Subcutaneous abdominal adipose tissue (tissue), 5 donors: ENCODE measurements around the gene CCDC183.
"Not testable (repeated sequence)": the region's sequence is repeated elsewhere in the genome, so short reads cannot be mapped to it uniquely, and the experiment has no call there.

Experiments used
- H3K27ac ChIP-seq: one replicate; pipeline ENCODE4 v1.7.0; 2013; ENCODE audit warnings: low read depth, mild to moderate bottlenecking, inconsistent platforms, low read length, moderate library complexity
- H3K27me3 ChIP-seq, 5 donors: one replicate each; pipeline ENCODE4 v1.7.0; 2013; ENCODE audit warnings: low read length in 5 of 5, inconsistent platforms in 1 of 5; ENCODE audit not compliant: control insufficient read depth in 5 of 5, insufficient read depth in 4 of 5
- H3K36me3 ChIP-seq, 5 donors: one replicate each; pipeline ENCODE4 v1.7.0; 2013; ENCODE audit warnings: low read length in 5 of 5; ENCODE audit not compliant: control insufficient read depth in 5 of 5, insufficient read depth in 5 of 5
- H3K4me1 ChIP-seq, 5 donors: one replicate each; pipeline ENCODE4 v1.7.0; 2013; ENCODE audit warnings: low read length in 5 of 5, mild to moderate bottlenecking in 3 of 5, moderate library complexity in 1 of 5; ENCODE audit not compliant: control insufficient read depth in 5 of 5, insufficient read depth in 5 of 5
- H3K4me3 ChIP-seq, 5 donors: one replicate each; pipeline ENCODE4 v1.7.0; 2013; ENCODE audit warnings: low read length in 5 of 5, low read depth in 1 of 5
- H3K9ac ChIP-seq, 5 donors: one replicate each; pipeline ENCODE4 v1.7.0; 2013; ENCODE audit warnings: low read length in 5 of 5, mild to moderate bottlenecking in 4 of 5, moderate library complexity in 3 of 5
- H3K9me3 ChIP-seq, 5 donors: one replicate each; pipeline ENCODE4 v1.7.0; 2013; ENCODE audit warnings: low read length in 5 of 5; ENCODE audit not compliant: control insufficient read depth in 5 of 5
- donor health status: healthy.
- donor health status: healthy.
- donor health status: healthy.
- donor health status: healthy.
- donor health status: healthy.

The CCDC183 gene

DNA sequence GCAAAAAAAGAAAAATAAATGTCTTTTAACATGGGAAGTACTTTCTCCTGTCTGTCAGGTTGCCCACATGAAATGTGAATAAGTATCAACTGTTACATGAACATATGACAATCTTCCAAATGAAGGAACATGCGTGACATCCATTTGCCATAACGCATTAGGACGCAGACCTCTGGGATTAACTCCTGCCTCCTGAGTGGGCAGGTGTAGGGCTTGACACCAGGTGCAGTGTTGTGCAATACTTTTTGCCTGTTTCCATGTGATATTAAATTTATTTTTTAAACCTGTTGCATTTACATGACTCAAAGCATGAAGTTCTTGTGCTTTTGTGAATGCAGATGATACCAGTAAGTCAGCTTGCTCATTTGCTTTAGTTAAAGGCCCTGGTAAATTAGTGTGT lies 13.7 kb upstream of the CCDC183 start:
- Histone ChIP-seq H3K27ac (no peak overlapping the region), H3K9ac (no peak overlapping the region), H3K4me1 (no peaks in the 10 kb centered on the region), H3K9me3 (no peaks in the 10 kb centered on the region), H3K36me3 (no peaks in the 10 kb centered on the region), H3K4me3 (no peak overlapping the region), H3K27me3 (peaks cover 0 to 7% (median 0%) of the 10 kb centered on the region in 5 donors)

DNA sequence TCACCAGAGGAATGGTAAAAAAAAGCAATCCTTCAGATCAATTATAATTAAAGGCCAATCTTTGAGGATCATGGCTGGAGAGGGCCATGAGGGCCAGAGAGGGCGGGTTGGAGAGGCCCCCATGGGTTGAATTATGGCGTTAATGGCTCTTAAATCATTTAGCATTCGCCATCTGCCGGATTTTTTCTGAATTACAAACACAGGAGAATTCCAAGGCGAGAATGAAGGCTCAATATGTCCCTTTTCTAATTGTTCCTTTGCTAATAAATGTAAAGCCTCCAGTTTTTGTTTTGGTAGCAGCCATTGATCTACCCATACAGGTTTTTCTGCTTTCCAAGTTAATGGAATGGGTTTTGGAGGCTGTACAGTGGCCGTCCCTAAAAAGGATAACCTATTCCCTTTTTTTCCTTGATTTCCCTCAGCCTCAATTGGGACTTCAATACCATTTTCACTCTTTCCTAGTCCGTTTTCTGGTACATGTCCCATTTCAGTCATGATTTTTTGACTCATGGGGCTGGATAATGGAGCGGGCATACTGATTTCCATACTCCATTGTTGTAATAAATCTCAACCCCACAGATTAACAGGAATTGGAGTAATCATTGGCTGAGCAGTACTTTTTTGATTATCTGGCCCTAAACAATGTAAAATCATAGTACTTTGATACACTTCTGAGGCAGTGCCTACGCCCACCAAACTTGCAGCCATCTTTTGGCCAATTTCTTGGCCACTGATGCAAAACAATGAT lies 11.7 kb upstream of the CCDC183 start:
- Histone ChIP-seq H3K9ac (no peak overlapping the region), H3K27me3 (no peaks in the 10 kb centered on the region), H3K9me3 (no peaks in the 10 kb centered on the region), H3K4me1 (peaks cover 0 to 3% (median 0%) of the 10 kb centered on the region in 5 donors), H3K36me3 (no peaks in the 10 kb centered on the region), H3K4me3 (no peak overlapping the region), H3K27ac (no peak overlapping the region)

DNA sequence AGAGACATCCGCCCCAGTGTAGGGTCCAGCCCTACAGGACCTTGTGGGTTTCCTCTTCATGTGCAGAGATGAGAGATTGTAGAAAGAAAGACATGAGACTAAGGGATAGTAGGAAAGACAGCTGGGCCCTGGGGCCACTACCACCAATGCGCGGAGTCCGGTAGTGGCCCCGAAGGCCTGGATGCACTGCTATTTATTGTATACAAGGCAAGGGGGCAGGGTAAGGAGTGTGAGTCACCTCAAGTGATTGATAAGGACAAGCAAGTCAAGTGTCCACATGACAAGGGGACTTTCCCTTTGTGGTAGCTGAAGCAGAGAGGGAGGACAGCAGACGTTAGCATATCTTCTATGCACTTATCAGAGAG lies 11.2 kb upstream of the CCDC183 start:
- no peaks in the 10 kb centered on the region for H3K9me3 ChIP-seq
- H3K27ac ChIP-seq = no peak overlapping the region
- H3K27me3 ChIP-seq = no peaks in the 10 kb centered on the region
- no peak overlapping the region for H3K9ac ChIP-seq
- no peak overlapping the region for H3K4me3 ChIP-seq
- H3K36me3 ChIP-seq = no peaks in the 10 kb centered on the region
- H3K4me1 ChIP-seq = peaks cover 0 to 3% (median 0%) of the 10 kb centered on the region in 5 donors

DNA sequence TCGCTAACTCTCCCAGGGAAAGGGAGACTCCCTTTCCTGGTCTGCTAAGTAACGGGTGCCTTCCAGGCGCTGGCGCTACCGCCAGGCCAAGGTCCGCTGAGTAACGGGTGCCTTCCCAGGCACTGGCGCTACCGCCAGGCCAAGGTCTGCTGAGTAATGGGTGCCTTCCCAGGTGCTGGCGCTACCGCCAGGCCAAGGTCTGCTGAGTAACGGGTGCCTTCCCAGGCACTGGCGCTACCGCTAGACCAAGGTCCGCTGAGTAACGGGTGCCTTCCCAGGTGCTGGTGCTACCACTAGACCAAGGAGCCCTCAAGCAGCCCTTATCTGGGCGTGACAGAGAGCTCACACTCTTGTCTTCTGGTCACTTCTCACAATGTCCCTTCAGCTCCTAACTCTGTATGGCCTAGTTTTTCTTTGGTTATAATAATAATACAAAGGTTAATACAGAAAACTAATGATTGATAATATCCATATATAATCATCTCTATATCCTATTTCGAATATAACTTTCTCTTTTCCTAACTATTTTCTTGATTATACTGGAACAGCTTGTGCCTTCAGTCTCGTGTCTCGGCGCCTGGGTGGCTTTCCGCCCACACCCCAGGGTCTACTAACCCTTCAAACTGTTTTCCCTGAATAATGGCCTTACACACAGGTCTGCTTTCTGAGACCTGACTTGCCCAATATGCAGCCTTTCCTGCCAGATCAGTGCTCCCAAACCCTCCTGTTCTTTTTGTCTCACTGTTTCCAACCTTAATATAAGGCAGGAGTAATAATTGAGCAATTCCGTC lies 10.4 kb upstream of the CCDC183 start:
- H3K9ac ChIP-seq, H3K9me3 ChIP-seq, H3K27ac ChIP-seq, H3K4me1 ChIP-seq, H3K27me3 ChIP-seq, H3K4me3 ChIP-seq, H3K36me3 ChIP-seq: not testable (repeated sequence)

DNA sequence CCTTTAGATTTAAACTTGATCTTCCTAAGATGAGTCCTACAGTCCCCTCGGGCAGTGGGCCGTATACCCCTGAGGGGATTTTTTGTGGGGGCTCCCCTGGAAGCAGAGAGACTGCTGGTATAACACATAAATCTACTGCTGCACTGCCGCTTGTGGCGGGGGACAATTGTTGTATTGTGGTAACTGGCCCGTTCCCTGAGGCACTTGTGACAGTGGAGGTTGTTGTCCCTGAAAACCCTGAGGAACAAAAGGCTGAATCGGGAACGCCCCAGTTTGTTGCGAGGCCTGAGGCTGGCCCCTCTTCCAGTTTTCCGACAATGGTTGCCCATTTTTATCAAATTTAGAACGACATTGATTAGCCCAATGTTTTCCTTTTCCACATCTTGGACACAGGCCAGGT lies 9.7 kb upstream of the CCDC183 start:
- no peak overlapping the region for H3K9ac ChIP-seq
- no peaks in the 10 kb centered on the region for H3K27me3 ChIP-seq
- no peaks in the 10 kb centered on the region for H3K9me3 ChIP-seq
- no peak overlapping the region for H3K4me3 ChIP-seq
- H3K4me1 ChIP-seq = peaks cover 3 to 11% (median 8%) of the 10 kb centered on the region in 5 donors
- H3K27ac ChIP-seq = no peak overlapping the region
- no peaks in the 10 kb centered on the region for H3K36me3 ChIP-seq

DNA sequence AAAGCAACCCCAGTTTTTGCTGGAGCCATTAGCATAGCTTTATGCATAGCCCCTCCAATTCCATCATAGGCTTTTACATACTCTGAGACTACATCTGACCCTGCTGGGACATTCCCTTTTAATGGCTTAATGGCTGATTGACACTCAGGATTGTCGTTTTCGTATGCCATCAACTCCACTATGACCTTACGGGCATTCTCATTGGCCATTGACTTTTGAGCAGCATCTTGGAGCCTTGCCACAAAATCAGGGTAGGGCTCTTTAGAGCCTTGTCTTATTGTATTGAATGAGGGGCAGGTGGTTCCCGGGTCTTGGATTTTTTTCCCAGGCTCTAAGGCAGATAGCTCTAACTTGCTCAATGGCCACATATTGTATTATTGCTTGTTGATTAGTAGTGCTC lies 9.2 kb upstream of the CCDC183 start:
- H3K27ac ChIP-seq, H3K4me3 ChIP-seq, H3K9me3 ChIP-seq, H3K36me3 ChIP-seq, H3K27me3 ChIP-seq, H3K9ac ChIP-seq: not testable (repeated sequence)
- H3K4me1 ChIP-seq = peaks cover 3 to 16% (median 13%) of the 10 kb centered on the region in 5 donors

DNA sequence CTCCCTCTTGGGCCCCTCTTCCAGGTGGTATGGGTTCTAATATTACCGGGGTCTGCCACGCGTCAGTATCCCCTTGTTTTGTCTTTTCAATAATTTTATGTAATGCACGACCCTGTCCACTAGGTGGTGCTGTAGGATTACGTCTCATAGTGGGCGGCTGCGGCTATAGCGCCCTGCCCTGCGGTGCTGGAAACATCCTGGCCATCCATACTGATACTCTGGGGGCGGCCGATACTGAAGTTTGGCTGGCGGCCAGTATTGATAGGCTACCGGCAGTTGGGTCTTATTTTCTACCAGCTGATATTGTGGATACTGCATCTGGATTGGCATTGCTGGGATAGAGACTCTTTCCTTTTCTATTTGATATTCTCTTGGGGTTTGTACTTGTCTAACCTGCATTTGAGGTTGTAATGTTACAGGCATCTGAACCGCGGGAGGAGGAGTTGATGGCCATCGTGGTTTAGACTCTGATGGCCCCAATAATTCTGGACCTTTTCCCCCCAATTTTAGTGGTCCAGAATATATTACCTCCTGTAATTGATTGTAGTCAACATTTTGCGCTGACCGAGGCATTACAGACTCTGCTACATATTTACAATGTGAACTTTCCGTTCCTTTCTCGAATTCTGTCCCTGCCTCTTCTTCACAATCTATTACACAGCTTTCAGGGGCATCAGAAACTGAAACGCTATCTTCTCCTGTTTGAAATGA lies 8.3 kb upstream of the CCDC183 start:
- Histone ChIP-seq H3K27me3 (no peaks in the 10 kb centered on the region), H3K9me3 (no peaks in the 10 kb centered on the region), H3K4me3 (no peak overlapping the region), H3K4me1 (peaks cover 3 to 23% (median 19%) of the 10 kb centered on the region in 5 donors), H3K9ac (no peak overlapping the region), H3K27ac (no peak overlapping the region), H3K36me3 (peaks cover 0 to 1% (median under 1%) of the 10 kb centered on the region in 5 donors)

DNA sequence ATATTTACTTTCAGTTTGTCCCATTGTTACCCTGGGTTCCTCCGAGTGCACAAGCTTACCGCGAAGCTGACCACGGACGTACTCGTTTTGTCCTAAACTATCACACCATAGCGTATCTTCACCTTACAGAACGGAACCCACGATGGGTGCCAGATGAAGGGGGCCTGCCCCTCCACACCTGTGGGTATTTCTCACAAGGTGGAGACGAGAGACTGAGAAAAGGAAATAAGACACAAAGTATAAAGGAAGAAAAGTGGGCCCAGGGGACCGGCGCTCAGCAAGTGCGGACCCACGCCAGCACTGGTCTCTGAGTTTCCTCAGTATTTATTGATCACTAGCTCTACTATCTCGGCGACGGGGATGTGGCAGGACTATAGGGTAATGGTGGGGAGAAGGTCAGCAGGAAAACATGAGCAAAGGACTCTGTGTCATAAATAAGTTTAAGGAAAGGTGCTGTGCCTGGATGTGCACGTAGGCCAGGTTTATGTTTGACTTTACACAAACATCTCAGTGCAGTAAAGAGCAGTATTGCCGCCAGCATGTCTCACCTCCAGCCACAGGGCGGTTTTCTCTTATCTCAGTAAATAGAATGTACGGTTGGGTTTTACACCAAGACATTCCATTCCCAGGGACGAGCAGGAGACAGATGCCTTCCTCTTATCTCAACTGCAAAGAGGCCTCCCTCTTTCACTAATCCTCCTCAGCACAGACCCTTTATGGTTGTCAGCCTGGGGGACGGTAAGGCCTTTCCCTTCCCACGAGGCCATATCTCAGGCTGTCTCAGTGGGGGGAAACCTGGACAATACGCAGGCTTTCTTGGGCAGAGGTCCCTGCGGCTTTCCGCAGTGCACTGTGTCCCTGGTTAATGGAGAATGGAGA lies 7.3 kb upstream of the CCDC183 start:
- not testable (repeated sequence) for H3K27me3 ChIP-seq, H3K9me3 ChIP-seq, H3K4me3 ChIP-seq, H3K36me3 ChIP-seq, H3K9ac ChIP-seq, H3K27ac ChIP-seq
- H3K4me1 ChIP-seq = peaks cover 3 to 23% (median 19%) of the 10 kb centered on the region in 5 donors

DNA sequence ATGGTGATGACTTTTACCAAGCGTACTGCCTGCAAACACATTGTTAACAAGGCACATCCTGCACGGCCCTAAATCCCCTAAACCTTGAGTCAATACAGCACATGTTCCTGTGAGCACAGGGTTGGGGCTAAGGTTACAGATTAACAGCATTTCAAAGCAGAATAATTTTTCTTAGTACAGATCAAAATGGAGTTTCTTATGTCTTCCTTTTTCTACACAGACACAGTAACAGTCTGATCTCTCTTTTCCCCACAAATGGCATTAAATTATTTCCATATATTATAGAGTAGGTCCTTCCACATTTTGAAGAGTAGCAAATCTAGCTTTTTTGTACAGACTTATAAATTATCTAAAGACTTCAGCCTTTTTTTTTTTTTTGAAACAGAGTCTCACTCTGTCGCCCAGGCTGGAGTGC lies 6.6 kb upstream of the CCDC183 start:
- Histone ChIP-seq H3K9ac (no peak overlapping the region), H3K27me3 (no peaks in the 10 kb centered on the region), H3K27ac (no peak overlapping the region)

More for the DNA sequence above, 6.6 kb upstream of the CCDC183 start:
- peaks cover 0 to 8% (median 4%) of the 10 kb centered on the region in 5 donors for H3K36me3 ChIP-seq
- H3K4me3 ChIP-seq = no peak overlapping the region
- no peaks in the 10 kb centered on the region for H3K9me3 ChIP-seq
- peaks cover 3 to 25% (median 21%) of the 10 kb centered on the region in 5 donors for H3K4me1 ChIP-seq
